ELR (cell line): ENCODE results near the gene ZNF655.
"Not testable (repeated sequence)": the region's sequence is repeated elsewhere in the genome, so short reads cannot be mapped to it uniquely, and the experiment has no call there.

Source experiments
- DNase-seq: peaks from one replicate; pipeline ENCODE4 v3.0.0-alpha.2; 2015; ENCODE audit warnings: low read depth

Gene ZNF655

GRCh38 chr7:99558306-99559174 lies at the start of gene ZNF655:
Gene ZNF655 (plus strand): TSS chr7:99558642. CDS start chr7:99560560, 1,918 bp downstream.
- peak; percentile 92 for DNase-seq

DNA sequence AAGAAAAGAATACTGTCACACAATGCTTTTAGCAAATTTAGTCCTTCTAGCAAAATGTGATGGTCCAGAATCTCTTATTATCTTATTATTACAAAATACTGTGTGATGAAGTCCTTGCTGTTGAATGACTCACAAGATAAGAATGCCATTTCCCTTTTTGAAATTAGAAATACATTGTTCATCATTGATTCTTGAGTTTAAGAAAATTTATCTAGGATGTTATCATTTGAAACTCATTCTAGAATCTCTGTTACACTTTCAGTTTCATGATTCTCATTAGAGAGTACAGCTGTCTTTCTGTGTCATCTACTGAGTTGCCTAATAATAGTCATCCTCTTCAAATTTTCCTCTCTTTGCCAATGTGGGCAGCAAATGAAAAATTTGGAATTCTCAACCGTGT lies 44.4 kb upstream of the ZNF655 start:
- DNase-seq: peak; percentile 66

- DNase-seq: no peak
These were observed 37.0 kb upstream of the ZNF655 start for GRCh38 chr7:99521399-99521798.

DNA sequence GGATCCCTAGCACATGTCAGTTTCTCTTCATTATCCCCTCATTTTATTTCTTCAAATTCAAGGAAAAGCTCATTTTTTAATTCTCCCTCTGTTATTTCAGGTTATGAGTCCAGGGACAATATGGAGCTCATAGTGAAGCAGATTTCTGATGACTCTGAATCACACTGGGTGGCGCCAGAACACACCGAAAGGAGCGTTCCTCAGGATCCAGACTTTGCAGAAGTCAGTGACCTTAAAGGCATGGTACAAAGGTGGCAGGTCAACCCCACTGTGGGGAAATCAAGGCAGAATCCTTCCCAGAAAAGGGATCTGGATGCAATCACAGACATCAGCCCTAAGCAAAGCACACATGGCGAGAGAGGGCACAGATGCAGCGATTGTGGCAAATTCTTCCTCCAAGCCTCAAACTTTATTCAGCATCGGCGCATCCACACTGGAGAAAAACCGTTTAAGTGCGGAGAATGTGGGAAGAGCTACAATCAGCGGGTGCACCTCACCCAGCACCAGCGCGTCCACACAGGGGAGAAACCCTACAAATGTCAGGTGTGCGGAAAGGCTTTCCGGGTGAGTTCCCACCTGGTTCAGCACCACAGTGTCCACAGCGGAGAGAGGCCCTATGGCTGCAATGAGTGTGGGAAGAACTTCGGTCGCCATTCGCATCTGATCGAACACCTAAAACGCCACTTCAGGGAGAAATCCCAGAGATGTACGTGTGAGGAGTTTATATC lies 32.6 kb upstream of the ZNF655 start:
- peak; percentile 33 for DNase-seq

DNA sequence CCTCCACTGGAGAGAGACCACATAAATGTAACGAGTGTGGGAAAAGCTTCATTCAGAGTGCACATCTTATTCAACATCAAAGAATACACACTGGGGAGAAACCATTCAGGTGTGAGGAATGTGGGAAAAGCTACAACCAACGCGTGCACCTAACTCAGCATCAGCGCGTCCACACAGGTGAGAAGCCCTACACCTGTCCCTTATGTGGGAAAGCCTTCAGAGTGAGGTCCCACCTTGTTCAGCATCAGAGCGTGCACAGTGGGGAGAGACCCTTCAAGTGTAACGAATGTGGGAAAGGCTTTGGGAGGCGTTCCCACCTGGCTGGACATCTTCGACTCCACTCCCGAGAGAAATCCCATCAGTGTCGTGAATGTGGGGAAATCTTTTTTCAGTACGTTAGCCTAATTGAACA lies 27.1 kb upstream of the ZNF655 start:
- no peak for DNase-seq

GRCh38 chr7:99535667-99536066 lies 22.8 kb upstream of the ZNF655 start:
- DNase-seq: no peak

DNA sequence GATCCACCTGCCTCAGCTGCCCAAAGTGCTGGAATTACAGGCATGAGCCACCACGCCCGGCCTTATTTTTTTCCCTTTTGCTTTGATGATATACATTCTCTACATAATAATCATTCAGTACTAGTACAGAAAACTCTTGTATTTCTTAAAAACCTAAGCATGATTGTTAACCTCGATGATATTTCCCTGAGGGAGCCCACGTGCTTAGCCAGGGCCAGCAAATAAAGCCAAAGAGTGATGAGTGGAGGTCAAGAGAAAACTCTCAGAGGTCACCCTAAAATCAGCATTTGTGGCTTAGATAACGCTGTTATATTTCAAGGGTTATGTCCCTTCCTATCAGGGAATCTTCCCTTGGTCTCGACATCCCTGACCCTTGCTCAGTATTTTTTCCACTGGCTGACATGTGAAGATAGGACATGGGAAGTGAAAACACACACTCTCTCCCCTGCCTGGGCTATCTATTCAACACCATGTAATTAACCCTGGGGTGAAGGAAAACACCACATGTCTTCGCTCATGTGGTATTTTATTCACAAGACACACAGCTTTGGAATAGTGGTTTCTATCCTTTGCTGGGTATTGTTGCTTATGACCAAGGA lies 19.1 kb upstream of the ZNF655 start:
- no peak for DNase-seq

GRCh38 chr7:99540542-99540941 lies 17.9 kb upstream of the ZNF655 start:
- no peak for DNase-seq

GRCh38 chr7:99541212-99541611 lies 17.2 kb upstream of the ZNF655 start:
- DNase-seq: no peak

DNA sequence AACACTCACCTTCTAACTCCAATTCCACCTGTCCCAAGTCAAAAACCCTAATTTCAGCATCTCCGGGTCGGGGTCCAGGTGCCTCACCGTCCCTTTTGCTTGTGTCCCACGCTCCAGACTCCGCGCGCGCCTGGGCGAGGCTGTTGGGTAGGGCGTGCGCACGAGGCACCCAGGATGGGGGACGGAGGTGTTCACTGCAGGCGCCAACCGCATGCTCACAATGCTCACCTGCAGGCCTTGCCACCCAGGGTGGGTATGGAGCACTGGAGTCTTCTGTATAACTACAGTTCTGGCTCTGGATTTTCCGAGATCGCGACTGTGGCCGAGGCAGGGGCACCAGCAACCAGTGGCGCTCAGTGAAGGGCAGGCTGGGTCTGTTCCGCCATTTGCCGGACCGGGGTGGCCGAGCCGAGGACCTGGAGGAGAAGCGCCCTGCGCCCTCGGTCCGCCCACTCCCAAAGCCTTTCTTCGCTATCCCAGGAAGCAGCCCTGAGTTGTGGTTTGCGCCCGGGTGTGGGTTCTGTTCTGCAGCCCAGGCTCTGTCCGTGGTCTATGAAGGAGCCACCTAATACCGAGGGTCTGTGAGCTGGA lies 15.3 kb upstream of the ZNF655 start:
- DNase-seq: no peak

DNA sequence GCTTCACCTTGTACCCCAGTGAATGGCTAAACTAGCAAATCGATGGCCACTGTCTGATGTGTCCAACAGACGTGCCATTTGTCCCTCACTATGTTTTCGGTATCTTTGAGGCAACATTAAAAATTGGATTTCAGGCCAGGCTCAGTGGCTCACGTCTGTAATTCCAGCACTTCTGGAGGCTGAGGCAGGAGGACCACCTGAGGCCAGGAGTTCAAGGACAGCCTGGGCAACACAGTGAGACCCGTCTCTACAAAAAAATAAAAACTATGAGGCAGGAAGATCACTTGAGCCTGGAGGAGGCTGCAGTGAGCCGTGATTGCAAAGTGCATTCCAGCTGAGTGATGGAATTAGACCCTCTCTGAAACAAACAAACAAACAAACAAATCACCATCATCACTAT lies 14.5 kb upstream of the ZNF655 start:
- no peak for DNase-seq

GRCh38 chr7:99545308-99545707 lies 13.1 kb upstream of the ZNF655 start:
- DNase-seq: not testable (repeated sequence)

DNA sequence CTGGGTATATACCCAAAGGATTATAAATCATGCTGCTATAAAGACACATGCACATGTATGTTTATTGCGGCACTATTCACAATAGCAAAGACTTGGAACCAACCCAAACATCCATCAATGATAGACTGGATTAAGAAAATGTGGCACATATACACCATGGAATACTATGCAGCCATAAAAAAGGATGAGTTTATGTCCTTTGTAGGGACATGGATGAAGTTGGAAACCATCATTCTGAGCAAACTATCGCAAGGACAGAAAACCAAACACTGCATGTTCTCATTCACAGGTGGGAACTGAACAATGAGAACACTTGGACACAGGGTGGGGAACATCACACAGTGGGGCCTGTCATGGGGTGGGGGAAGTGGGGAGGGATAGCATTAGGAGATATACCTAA lies 8.9 kb upstream of the ZNF655 start:
- not testable (repeated sequence) for DNase-seq

DNA sequence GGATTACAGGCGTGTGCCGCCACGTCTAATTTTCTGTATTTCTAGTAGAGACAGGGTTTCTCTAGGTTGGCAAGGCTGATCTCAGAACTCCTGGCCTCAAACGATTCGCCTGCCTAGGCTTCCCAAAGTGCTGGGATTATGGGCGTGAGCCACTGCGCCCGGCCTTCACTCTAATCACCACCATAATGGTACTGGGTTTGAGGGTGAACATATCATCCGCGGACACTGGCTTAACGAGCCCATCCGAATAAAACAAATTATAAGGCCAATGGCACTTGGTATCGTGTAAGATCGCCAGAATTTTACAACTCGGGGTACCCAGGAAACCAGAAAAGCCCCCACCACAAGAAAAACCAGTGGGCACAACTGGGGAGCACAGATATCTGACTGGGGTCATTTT lies 7.1 kb upstream of the ZNF655 start:
- DNase-seq: no peak

DNA sequence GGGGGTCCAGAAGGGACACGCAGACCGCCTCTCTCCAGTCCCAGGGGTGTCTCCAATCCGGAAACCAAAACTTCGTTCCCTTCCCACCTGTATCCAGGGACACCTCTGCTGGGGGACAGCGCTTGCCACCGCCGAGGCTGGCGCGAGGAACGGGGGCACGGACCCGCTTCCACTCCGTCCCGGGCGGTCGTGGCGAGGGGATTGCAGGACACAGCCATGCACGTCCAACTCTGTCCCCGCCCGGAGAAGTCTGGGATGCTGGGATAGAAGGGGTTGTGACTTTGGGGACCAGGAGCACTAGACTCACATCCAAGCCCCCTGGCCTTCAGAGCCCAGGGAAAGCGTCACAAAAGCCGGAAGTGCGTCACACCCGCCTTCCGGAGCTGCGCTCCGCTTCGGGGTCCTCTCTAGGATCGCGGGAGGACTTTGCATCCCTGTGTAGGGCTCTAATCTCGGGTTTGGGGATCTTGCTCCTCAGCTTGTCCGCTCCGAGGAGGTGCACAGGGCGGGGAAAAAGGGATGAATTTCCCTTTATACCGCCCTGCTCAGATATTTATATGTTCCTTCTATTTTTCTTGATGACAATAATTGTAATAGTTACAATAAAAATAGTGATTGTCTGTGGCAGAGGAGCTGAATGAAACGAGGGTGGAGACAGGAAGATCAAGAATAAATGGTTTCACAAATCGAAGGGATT lies 6.5 kb upstream of the ZNF655 start, which contains the start of gene FAM200A:
Gene FAM200A (minus strand): TSS at position 348 of the 697 bp plus-strand sequence. CDS start 3,707 bp downstream, outside the sequence.
- DNase-seq: peak; percentile 92

DNA sequence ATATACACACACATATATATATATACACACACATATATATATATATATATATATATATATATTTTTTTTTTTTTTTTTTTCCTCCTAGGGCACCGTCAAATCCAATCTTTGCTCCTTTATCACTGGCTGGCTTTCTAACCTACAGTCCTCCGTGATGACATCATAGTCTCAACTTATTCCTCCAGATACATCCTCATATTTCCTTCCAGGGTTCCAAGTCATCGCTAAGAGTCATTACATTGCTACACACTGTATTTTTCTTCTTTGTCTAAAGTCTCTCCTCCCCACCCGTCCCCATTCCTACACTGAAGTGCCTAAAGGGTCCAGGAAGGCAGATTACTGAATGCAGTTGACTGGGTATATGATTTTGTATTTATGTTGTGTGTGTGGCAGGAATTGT lies 5.4 kb upstream of the ZNF655 start:
- no peak for DNase-seq

DNA sequence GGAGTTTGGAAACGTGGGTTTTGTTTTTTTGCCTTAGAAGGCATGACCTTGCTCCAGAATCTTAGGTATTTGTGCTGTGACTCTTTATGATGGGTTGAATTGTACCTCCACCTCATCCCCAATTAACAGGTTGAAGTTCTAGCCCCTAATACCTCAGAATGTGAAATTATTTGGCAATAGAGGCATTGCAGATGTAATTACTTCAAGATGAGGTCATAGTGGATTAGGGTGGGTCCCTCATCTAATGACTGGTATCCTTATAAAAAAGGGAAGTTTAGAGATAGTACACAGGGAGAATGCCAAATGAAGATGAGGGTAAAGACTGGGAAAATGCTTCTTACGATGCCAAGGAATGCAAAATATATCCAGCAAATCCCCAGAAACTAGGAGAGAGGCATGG lies 3.5 kb upstream of the ZNF655 start:
- no peak for DNase-seq

DNA sequence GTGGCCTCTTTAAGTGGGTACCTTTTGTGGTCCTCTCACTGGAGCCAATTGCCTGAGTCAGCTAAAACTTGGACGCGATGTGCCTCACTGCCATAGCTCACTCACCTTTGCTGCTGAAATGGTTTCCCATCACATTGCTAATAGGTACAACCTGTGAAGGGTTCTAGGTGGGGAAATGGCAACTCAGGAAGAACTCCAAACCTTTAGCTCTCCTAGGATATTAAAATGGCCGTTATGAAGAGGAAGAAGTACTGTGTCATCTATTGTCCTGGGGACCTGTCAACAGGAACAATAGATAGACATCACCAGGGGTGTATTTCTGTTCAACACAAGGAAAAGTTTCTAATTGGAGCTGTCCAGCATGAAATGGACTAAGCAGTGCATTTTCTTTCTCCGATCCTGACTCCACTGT lies 1.2 kb upstream of the ZNF655 start:
- no peak for DNase-seq

- DNase-seq: no peak
These were observed 519 bp upstream of the ZNF655 start for GRCh38 chr7:99557940-99558305.

DNA sequence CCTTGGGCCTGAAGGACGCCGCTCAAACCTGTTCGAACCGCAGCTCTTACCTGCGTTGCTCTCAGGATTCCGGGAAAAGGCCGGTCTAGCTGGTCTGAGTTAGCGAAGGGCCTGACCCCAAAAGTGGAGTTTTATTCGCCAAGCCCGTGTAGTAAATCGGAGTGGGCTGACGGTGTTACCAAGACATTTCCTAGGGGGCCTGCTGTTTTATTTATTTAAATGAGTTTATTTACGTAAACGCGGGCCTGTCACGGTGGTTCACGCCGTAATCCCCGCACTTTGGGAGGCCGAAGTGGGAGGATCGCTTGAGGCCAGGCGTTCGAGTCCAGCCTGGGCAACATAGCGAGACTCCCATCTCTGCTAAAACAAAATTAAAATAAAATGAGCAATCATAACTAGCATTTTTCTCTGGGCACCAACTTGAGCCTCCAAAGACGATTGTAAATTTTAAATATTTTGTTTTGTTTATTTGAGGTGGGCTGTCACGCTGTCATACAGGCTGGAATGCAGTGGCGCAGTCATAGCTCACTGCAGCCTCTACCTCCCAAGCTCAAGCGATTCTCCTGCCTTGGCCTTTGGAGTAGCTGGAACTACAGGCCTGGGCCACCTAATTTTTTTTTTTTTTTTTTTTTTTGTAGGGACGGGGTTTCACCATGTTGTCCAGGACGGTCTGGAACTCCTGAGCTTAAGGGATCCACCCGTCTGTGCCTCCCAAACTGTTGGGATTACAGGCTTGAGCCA lies 903 bp downstream of the ZNF655 start:
- peak; percentile 51 for DNase-seq
